ENCODE measurements around the gene USP26.

GRCh38 chrX:132983496-132983895, 113.4 kb downstream of the USP26 start:
- TF ChIP-seq CTCF (conservative IDR thresholded peaks at IDR 0.05) (no peak), ZFX (IDR thresholded peaks at IDR 0.05) (no peak)

Measured in C4-2B (cell line).